Activated T-helper 17 cell treated with anti-CD3 and anti-CD28 coated beads, Interleukin-2, amount 50 U/mL, for 72 hours (primary cell): ENCODE results near the gene C11orf52. TPM values are rescaled to one million over a fixed set of nuclear protein-coding genes. Genes with fewer than 3 reads are reported as not detected.
"Not testable (repeated sequence)": the region's sequence is repeated elsewhere in the genome, so short reads cannot be mapped to it uniquely, and the experiment has no call there.

Experiments used
- ATAC-seq: fragments of 150-1000 bp; cut with Tn5 transposase; replicated peaks from 2 replicates; pipeline ENCODE4 v1.10.0; 2021; ENCODE audit warnings: mild to moderate bottlenecking, moderate library complexity
- H3K27ac Mint-ChIP-seq: one replicate; pipeline ENCODE4 v1.8.0; 2022; ENCODE audit warnings: mixed read lengths
- H3K27me3 Mint-ChIP-seq: one replicate; pipeline ENCODE4 v1.8.0; 2022; ENCODE audit warnings: mixed read lengths
- H3K36me3 Mint-ChIP-seq: one replicate; pipeline ENCODE4 v1.8.0; 2022; ENCODE audit warnings: low read depth, mild to moderate bottlenecking, mixed read lengths
- H3K4me1 Mint-ChIP-seq: one replicate; pipeline ENCODE4 v1.8.0; 2022; ENCODE audit warnings: mixed read lengths
- H3K4me3 Mint-ChIP-seq: one replicate; pipeline ENCODE4 v1.8.0; 2022; ENCODE audit warnings: mild to moderate bottlenecking, mixed read lengths
- H3K9me3 Mint-ChIP-seq: one replicate; pipeline ENCODE4 v1.8.0; 2022; ENCODE audit warnings: mixed read lengths
- total RNA-seq, 2 donors: library from RNA; stranded (reverse); gene quantifications; one replicate each; pipeline ENCODE4 v1.2.3, GENCODE V29; 2022

C11orf52 gene, protein sequence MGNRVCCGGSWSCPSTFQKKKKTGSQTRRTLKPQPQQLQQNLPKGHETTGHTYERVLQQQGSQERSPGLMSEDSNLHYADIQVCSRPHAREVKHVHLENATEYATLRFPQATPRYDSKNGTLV
- not detected for total RNA-seq

DNA sequence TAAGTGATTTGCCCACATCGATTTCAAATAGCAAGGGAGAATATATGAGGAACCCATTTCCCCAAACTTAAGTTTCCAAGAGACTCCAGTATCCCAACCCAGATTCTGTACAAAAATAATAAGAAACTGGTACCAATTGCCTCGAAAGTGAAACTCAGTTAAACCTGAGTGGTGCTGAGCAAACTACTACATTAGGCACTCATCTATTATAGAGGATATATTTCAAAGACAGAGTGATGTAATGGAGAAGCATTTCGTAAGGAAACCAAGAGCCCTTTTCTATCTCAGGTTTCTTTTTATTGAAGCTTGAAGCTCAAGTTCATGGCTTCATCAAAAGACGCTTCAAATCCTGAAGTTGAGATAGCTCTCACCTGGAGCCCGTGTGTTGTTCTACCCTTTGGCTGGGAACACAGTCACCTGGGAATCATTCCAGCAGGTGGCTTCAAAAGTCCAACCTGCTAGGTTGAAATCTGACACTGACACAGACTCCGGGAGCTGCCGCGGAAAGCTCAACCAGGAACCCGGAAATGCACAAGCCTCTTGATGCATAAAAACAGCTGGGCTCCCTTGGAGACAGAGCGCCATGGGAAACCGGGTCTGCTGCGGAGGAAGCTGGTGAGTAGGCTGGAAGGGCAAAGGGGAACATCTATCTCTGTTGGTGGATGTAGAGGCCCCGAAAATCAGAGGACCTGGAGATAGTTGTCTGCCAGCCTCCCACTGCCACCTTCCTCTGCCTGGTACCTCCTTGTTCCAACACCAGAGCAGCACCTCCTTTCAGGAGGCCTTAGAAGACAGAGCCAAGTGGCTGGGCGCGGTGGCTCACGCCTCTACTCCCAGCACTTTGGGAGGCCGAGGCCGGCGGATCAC, at the start of gene C11orf52:
TSS of gene C11orf52 (plus strand) at position 524 of the 867 bp plus-strand sequence. CDS start at position 584, 60 bp downstream.
- H3K9me3 Mint-ChIP-seq: no peaks in the 10 kb centered on the region
- H3K4me1 Mint-ChIP-seq: no peaks in the 10 kb centered on the region
- H3K36me3 Mint-ChIP-seq: no peaks in the 10 kb centered on the region
- ATAC-seq: no peak
- no peak within 1 kb of the TSS for H3K27ac Mint-ChIP-seq
- peaks cover 26% of the 10 kb centered on the region for H3K27me3 Mint-ChIP-seq
- no peak within 1 kb of the TSS for H3K4me3 Mint-ChIP-seq

DNA sequence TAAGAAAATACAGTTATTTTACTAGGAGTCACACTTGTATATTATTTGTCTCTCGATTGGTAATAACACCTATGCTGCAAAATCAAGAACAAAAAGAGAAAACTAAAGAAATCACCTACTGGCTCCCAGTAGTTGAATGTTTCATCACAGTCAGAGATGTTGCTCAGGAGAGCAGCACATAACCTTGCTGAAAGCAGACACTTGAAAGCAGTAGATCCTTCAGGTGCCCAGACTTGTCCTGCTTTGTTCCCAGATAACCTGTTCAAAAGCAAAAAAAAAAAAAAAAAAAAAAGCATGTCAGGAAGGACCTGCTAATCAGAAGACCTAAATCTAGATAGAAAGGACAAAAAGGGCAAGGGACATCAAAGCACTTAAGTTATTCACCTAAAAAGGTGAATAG, 48.6 kb upstream of the C11orf52 start:
- peak overlapping the region; percentile 92 for H3K4me3 Mint-ChIP-seq
- no peak for ATAC-seq
- H3K27me3 Mint-ChIP-seq: no peaks in the 10 kb centered on the region
- peaks cover 60% of the 10 kb centered on the region for H3K36me3 Mint-ChIP-seq
- H3K9me3 Mint-ChIP-seq: no peaks in the 10 kb centered on the region
- H3K27ac Mint-ChIP-seq: peak overlapping the region; percentile 96
- H3K4me1 Mint-ChIP-seq: peaks cover 19% of the 10 kb centered on the region

DNA sequence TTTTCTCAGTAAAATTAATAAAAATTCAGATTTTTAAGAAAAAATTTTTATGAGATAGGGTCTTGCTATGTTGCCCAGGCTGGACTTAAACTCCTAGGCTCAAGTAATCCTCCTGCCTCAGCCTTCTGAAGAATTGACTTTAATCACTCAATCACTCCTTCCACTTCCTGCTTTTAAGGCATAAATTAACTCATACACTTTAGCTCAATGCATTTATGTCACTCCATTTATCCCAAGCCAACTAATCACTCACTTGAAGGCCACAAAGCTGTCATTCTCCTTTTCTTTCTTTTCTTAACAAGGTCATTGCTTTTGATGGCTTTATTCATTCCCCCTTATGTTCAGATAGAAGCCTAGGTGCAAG, 48.2 kb upstream of the C11orf52 start:
- Mint-ChIP-seq H3K9me3 (no peaks in the 10 kb centered on the region), H3K27me3 (no peaks in the 10 kb centered on the region), H3K4me3 (peak overlapping the region; percentile 92), H3K4me1 (peaks cover 19% of the 10 kb centered on the region), H3K27ac (peak overlapping the region; percentile 96), H3K36me3 (peaks cover 60% of the 10 kb centered on the region)
- ATAC-seq: peak; percentile 15

DNA sequence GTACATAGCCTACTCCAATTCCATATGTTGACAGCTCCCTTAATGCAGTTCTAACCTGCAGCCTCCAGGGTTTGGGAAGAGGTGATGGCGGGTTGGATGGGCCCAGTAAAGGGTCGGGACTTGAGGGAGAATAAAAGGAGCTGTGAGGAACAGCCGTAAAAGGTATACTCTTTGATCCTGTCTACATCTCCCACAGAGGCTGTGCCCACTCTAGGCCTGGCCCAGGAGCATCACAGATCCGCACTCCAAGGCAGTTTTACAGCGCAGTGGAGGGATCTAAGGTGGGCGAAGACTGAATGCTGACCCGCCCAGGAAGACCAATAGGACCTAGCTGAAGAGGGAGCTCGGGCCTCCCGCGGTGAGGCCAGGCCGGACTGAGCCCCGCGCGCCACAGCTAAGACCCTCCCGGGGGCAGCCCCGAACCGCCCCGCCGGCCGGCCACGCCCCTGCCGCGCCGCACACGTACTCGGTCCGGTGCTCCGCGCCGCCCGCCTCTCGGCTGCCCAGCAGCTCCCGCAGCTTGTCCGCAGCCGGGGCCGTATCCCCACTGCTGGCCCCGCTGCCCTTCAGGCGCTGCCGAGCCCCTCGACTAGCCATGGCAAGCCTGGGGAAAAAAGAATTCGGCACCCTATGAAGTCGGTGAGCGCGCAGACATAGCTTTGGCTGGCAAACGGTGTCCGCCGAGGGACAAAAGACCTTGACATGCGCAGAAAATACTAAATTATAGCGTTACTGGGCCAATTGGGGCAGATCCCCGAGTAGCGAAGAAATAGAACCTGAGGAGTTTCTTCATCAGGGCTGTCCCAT, 47.6 kb upstream of the C11orf52 start, which contains the start of gene ALG9:
TSS of gene ALG9 (minus strand) at position 696 of the 807 bp plus-strand sequence. CDS start at position 597, 99 bp downstream.
- peak; percentile 93 for ATAC-seq
- Mint-ChIP-seq H3K4me1 (peaks cover 19% of the 10 kb centered on the region), H3K9me3 (no peaks in the 10 kb centered on the region), H3K27ac (peak within 1 kb of the TSS; percentile 96), H3K4me3 (peak within 1 kb of the TSS; percentile 92), H3K36me3 (peaks cover 60% of the 10 kb centered on the region), H3K27me3 (no peaks in the 10 kb centered on the region)

GRCh38 chr11:111871693-111872161, 47.0 kb upstream of the C11orf52 start:
- Mint-ChIP-seq H3K27ac (peak overlapping the region; percentile 96), H3K9me3 (no peaks in the 10 kb centered on the region), H3K4me3 (peak overlapping the region; percentile 92), H3K36me3 (peaks cover 56% of the 10 kb centered on the region), H3K27me3 (no peaks in the 10 kb centered on the region), H3K4me1 (peaks cover 19% of the 10 kb centered on the region)
- ATAC-seq: no peak

GRCh38 chr11:111878385-111878848, 40.3 kb upstream of the C11orf52 start:
- no peaks in the 10 kb centered on the region for H3K27me3 Mint-ChIP-seq
- ATAC-seq: no peak
- peaks cover 41% of the 10 kb centered on the region for H3K36me3 Mint-ChIP-seq
- no peaks in the 10 kb centered on the region for H3K9me3 Mint-ChIP-seq
- H3K4me3 Mint-ChIP-seq: peak overlapping the region; percentile 96
- H3K27ac Mint-ChIP-seq: peak overlapping the region; percentile 100
- peaks cover 10% of the 10 kb centered on the region for H3K4me1 Mint-ChIP-seq

DNA sequence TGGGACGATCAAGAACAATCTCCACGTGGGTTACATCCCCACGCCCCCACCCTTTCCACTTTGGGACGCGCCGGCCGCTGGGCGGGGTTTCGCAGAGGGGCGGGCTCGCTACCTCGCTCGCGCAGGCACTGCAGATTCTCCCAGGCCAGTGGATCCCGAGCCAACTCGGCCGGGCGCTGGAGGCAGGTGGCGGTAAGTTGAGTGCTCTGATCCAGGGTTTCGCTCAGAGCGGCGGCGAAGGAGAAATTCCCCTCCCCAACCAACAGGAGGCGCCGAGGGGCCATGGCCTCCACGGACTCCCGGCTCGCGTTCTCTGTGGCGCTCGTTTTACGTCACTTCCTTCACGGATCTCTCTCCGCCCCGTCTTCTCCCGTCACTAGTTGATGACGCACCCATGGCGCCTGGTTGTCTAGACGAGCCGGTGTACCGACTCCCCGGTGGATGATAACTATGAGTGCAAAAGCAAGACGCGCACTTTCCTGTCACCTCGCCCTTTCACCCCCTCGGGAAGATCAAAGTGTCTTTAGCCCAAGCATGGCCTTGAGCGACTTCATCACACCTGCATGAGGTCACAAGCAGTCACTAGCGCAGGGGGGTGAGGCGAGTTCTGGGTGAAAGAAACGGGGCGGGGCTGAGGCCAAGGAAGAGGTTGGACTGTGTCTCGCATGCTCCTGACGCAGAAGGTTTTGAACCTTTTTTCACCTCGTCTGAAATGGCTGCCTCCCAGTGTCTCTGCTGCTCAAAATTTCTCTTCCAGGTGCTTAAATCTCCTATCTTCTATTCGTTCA, 39.7 kb upstream of the C11orf52 start, which contains the start of the genes CFAP68 and FDXACB1:
TSS of gene CFAP68 (plus strand) at position 693 of the 788 bp plus-strand sequence. CDS start at position 713, 20 bp downstream.
TSS of gene FDXACB1 (minus strand) at position 317 of the 788 bp plus-strand sequence. CDS start at position 284, 33 bp downstream.
- H3K27ac Mint-ChIP-seq: peak within 1 kb of the TSS; percentile 100
- H3K9me3 Mint-ChIP-seq: no peaks in the 10 kb centered on the region
- H3K36me3 Mint-ChIP-seq: peaks cover 36% of the 10 kb centered on the region
- H3K4me3 Mint-ChIP-seq: peak within 1 kb of the TSS; percentile 96
- H3K4me1 Mint-ChIP-seq: peaks cover 10% of the 10 kb centered on the region
- ATAC-seq: peak; percentile 93
- H3K27me3 Mint-ChIP-seq: no peaks in the 10 kb centered on the region

DNA sequence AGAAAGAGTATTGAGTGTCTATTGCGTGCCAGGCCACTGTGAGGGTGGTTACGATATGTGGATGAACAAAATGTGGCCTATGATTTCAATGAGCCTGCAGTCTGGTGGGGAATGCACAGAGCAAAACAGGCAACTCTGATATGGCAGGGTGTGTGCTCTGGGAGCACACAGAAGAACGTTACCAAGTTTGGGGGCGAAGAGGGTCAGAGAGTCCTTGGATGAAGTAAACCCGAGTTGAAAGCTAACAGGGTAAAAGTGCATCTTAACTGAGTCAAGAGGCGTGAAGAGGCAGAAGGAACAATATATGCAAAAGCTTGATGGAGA, 39.1 kb upstream of the C11orf52 start:
- ATAC-seq: no peak

DNA sequence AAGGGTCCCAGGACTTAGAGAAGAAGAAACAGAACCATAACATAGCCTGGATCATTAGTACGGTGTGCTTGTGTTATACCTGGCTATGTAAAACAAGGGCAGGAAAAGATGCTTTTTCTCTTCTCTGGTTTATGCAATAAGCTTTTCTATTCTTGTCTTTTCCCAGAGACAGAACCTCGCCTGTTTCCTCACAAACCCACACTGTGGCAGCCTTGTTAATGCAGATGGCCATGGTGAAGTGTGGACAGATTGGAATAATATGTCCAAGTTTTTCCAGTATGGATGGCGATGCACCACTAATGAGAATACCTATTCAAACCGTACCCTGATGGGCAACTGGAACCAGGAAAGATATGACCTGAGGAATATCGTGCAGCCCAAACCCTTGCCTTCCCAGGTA, 36.5 kb upstream of the C11orf52 start:
- Mint-ChIP-seq H3K27ac (no peak overlapping the region), H3K9me3 (no peaks in the 10 kb centered on the region), H3K36me3 (peaks cover 8% of the 10 kb centered on the region), H3K4me1 (peaks cover 10% of the 10 kb centered on the region), H3K27me3 (no peaks in the 10 kb centered on the region), H3K4me3 (no peak overlapping the region)
- ATAC-seq: no peak

More for the DNA sequence above, 39.1 kb upstream of the C11orf52 start:
- Mint-ChIP-seq H3K9me3 (no peaks in the 10 kb centered on the region), H3K4me3 (peak overlapping the region; percentile 96), H3K4me1 (peaks cover 10% of the 10 kb centered on the region), H3K27me3 (no peaks in the 10 kb centered on the region), H3K27ac (peak overlapping the region; percentile 100), H3K36me3 (peaks cover 31% of the 10 kb centered on the region)

GRCh38 chr11:111885053-111885452, 33.7 kb upstream of the C11orf52 start:
- not testable (repeated sequence) for H3K4me3 Mint-ChIP-seq, H3K4me1 Mint-ChIP-seq, H3K27ac Mint-ChIP-seq, ATAC-seq, H3K9me3 Mint-ChIP-seq, H3K27me3 Mint-ChIP-seq, H3K36me3 Mint-ChIP-seq

DNA sequence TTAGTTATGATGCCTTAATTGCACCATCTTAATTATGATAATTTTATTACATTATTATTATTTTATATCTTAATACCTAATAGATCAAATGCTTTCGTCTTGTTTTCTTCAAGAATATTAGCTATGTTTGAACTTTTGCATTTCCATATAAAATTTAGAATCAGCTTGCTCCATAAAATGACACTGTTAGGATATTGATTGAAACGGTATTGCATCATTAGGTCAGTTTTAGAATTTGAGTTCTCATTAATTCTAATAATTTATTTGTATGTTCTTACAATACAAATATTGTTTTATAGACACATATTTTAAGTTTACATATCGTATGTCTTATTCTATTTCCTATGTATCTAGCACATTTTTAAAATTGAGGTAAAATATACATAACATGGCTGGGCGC, 32.7 kb upstream of the C11orf52 start:
- Mint-ChIP-seq H3K4me1 (no peaks in the 10 kb centered on the region), H3K9me3 (no peaks in the 10 kb centered on the region), H3K4me3 (no peak overlapping the region), H3K27me3 (no peaks in the 10 kb centered on the region), H3K27ac (no peak overlapping the region), H3K36me3 (peaks cover 8% of the 10 kb centered on the region)
- no peak for ATAC-seq

- Mint-ChIP-seq H3K4me1 (no peaks in the 10 kb centered on the region), H3K27me3 (no peaks in the 10 kb centered on the region), H3K27ac (no peak overlapping the region), H3K4me3 (no peak overlapping the region), H3K9me3 (no peaks in the 10 kb centered on the region), H3K36me3 (peaks cover 8% of the 10 kb centered on the region)
- no peak for ATAC-seq
Measured at GRCh38 chr11:111886844-111887243, 31.9 kb upstream of the C11orf52 start.

DNA sequence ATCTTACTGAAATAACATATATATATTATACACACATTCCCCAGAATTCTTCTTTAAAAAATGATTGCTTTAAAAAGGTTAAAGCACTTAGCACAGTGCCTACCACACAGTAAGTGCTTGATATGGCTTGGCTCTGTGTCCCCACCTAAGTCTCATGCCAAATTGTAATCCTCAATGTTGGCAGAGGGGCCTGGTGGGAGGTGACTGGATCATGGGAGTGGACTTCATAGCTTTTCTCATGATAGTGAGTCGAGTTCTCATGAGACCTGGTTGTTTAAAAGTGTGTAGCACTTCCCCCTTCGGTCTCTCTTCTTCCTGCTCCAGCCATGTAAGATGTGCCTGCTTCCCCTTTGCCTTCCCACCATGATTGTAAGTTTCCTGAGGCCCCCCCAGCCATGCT, 13.3 kb upstream of the C11orf52 start:
- no peaks in the 10 kb centered on the region for H3K36me3 Mint-ChIP-seq
- H3K4me1 Mint-ChIP-seq: no peaks in the 10 kb centered on the region
- H3K27me3 Mint-ChIP-seq: peaks cover 3% of the 10 kb centered on the region
- ATAC-seq: no peak
- no peak overlapping the region for H3K27ac Mint-ChIP-seq
- no peak overlapping the region for H3K4me3 Mint-ChIP-seq
- H3K9me3 Mint-ChIP-seq: no peaks in the 10 kb centered on the region
